ENCODE measurements around the gene GNAQ. TPM values are rescaled to one million over a fixed set of nuclear protein-coding genes. Genes with fewer than 3 reads are reported as not detected.

GNAQ gene
- total RNA-seq, 1 donor from 2014 or later: 12.2 TPM

GRCh38 chr9:77679088-77679487 is 352.5 kb downstream of the GNAQ start:
- intact Hi-C loops (cut with DNase I): no loop called here
- no peak for ATAC-seq (ENCODE audit: poor library complexity)
- no peak for DNase-seq

GRCh38 chr9:77677957-77678535 is 353.6 kb downstream of the GNAQ start:
- intact Hi-C loops (cut with DNase I): no loop called here
- DNase-seq (no peak), ATAC-seq (ENCODE audit: poor library complexity) (no peak)

DNA sequence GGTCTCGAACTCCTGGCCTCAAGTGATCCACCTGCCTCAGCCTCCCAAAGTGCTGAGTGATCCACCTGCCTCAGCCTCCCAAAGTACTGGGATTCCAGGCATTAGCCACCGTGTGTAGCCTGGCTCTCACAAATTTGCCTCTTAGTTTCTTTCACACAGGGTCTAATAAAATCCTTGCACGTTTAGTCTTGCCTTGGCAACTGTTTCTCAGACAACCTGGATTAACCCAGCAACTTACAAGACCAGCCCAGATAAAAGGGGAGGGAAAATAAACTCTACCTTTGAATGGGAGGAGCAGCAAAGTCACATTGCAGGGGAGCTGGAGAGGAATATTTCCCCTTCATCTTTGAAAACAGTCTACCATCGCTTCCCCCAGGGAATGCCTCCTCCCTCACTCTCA is 354.2 kb downstream of the GNAQ start:
- no peak for DNase-seq
- intact Hi-C loops (cut with DNase I): no loop called here
- no peak for ATAC-seq (ENCODE audit: poor library complexity)

GRCh38 chr9:77673941-77674791 is 357.4 kb downstream of the GNAQ start:
- ATAC-seq (ENCODE audit: poor library complexity) (peak; percentile 75), DNase-seq (no peak)
- intact Hi-C loops (cut with DNase I): no loop called here

- intact Hi-C loops (cut with DNase I): no loop called here
- ATAC-seq (ENCODE audit: poor library complexity) (no peak), DNase-seq (no peak)
These were observed 359.4 kb downstream of the GNAQ start for GRCh38 chr9:77672183-77672582.

GRCh38 chr9:77667151-77667550 is 364.5 kb downstream of the GNAQ start:
- intact Hi-C loops (cut with DNase I): no loop called here
- ATAC-seq (ENCODE audit: poor library complexity): no peak
- DNase-seq: no peak

Other genes starting within 250 kb of the GNAQ start
- gene CEP78, start 204.3 kb upstream of the GNAQ start, total RNA-seq: 2.8 TPM